Measurements from ENCODE around the gene KRT82.

DNA sequence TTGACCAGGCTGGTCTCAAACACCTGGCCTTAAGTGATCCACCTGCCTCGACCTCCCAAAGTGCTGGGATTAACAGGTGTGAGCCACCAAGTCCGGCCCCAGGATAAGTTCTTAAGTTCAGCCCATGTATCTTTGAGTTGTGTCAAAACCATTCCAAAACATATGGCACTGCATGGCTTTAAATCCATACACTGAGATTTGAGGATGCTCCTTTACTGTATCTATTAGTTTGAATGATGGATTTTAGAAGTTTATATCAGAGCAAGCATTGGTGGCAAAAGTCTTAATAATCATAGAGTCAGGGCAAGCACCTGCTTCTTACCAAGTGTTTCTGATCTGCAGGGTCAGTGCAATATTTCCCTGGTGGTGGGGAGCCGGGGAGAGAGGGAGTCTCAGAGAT, 39.7 kb upstream of the KRT82 start:
- TF ChIP-seq, protein P1, sequence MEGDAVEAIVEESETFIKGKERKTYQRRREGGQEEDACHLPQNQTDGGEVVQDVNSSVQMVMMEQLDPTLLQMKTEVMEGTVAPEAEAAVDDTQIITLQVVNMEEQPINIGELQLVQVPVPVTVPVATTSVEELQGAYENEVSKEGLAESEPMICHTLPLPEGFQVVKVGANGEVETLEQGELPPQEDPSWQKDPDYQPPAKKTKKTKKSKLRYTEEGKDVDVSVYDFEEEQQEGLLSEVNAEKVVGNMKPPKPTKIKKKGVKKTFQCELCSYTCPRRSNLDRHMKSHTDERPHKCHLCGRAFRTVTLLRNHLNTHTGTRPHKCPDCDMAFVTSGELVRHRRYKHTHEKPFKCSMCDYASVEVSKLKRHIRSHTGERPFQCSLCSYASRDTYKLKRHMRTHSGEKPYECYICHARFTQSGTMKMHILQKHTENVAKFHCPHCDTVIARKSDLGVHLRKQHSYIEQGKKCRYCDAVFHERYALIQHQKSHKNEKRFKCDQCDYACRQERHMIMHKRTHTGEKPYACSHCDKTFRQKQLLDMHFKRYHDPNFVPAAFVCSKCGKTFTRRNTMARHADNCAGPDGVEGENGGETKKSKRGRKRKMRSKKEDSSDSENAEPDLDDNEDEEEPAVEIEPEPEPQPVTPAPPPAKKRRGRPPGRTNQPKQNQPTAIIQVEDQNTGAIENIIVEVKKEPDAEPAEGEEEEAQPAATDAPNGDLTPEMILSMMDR (IDR thresholded peaks at IDR 0.05) = no peak
- no peak for TF ChIP-seq POLR2A (IDR thresholded peaks at IDR 0.05)

Measured in adrenal gland (tissue), 5 donors.